Measurements from ENCODE around the gene KLHL21.
"Not testable (repeated sequence)": the region's sequence is repeated elsewhere in the genome, so short reads cannot be mapped to it uniquely, and the experiment has no call there.

Gene KLHL21, protein sequence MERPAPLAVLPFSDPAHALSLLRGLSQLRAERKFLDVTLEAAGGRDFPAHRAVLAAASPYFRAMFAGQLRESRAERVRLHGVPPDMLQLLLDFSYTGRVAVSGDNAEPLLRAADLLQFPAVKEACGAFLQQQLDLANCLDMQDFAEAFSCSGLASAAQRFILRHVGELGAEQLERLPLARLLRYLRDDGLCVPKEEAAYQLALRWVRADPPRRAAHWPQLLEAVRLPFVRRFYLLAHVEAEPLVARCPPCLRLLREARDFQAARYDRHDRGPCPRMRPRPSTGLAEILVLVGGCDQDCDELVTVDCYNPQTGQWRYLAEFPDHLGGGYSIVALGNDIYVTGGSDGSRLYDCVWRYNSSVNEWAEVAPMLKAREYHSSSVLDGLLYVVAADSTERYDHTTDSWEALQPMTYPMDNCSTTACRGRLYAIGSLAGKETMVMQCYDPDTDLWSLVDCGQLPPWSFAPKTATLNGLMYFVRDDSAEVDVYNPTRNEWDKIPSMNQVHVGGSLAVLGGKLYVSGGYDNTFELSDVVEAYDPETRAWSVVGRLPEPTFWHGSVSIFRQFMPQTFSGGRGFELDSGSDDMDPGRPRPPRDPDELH

DNA sequence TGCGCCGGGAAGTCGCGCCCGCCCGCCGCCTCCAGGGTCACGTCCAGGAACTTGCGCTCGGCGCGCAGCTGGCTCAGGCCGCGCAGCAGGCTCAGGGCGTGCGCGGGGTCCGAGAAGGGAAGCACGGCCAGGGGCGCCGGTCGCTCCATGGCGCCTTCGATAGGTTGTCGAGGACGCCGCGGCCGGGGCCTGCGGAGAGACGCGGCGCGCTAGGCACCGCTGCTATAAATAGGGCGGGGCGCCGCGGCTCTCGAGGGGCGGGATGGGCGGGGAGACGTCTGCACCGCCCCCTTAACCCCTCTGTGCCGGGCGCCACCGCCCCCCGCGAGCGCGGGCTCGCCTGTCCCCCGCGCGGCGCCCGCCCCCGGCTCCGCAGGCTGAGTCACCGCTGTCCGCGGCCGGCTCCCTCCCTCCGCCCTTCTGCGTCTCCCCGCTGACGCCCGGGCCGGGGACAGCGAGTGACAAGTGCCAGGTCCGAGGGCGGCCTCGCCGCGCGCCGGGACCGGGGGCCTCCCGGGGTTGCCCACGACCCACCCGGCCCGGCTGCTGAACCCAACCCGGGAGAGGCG, at the start of gene KLHL21:
Gene KLHL21 (minus strand): TSS at position 201 of the 569 bp plus-strand sequence. CDS start 52 bp downstream, at position 149.
- DNase-seq (ENCODE audit: low read depth), result peak; percentile 88

GRCh38 chr1:6651909-6652308, 49.2 kb upstream of the KLHL21 start:
- DNase-seq (ENCODE audit: low read depth), result no peak

GRCh38 chr1:6648556-6648955, 45.9 kb upstream of the KLHL21 start:
- no peak for DNase-seq (ENCODE audit: low read depth)

DNA sequence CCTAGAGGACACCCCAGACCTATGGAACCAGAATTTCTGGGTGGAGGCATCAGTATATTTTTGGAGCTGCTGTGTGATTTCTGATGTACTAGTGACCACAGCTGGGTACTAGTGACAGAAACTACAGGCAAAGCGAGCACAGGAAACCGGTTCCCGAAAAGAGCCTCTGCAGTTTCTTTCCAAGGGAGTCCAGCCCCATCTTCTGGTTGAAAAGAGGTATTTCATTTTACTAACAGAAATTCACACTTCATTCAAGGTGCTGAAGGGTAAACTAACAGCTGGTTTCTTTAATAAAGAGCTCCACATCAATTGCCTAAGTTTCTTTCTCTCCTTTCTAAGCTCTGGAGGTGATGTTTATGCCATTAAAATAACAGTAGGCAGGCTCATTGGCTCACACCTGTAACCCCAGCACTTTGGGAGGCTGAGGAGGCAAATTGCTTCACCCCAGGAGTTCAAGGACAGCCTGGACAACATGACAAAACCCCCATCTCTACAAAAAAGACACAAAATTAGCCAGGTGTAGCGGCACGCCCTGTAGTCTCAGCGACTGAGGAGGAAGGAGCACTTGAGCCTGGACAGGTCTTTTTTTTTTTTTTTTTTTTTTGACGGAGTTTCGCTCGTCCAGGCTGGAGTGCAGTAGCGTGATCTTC, 44.0 kb upstream of the KLHL21 start:
- peak; percentile 56 for DNase-seq (ENCODE audit: low read depth)

DNA sequence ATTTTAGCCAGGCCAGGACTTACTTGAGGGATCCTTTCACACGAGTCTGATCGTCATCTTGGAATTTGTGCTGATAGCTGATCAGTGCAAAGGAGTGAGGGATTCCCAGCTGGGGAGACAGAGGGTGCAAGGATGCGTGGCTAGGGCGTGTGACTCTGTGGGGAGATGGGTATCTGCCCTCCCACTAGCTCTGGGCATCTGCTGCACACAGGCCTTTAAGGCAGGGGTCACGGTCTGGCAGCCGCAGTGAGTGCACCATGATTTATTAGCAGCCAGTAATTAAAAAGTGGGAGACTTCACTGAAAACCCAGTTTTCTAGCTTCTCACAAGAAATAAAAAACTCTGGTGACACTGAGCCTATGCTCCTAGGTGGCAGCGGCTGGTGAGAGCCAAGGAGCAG, 42.3 kb upstream of the KLHL21 start:
- DNase-seq (ENCODE audit: low read depth), result no peak

DNA sequence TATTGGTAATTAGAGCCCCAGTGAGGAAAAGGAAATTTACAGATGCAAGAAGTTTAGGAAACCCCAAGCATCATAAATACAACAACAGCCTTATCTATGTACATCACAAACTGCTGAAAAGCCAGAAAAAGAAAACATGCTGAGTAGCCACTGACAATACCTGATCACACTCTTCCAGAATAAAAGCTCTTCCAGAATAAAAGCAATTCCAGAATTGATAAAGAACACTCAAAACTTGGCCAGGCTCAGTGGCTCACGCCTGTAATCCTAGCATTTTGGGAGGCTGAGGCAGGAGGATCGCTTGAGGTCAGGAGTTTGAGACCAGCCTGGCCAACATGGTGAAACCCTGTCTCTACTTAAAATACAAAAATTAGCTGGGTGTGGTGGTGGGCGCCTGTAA, 38.2 kb upstream of the KLHL21 start:
- DNase-seq (ENCODE audit: low read depth), result not testable (repeated sequence)

GRCh38 chr1:6638226-6638625, 35.6 kb upstream of the KLHL21 start:
- DNase-seq (ENCODE audit: low read depth), result peak; percentile 31

DNA sequence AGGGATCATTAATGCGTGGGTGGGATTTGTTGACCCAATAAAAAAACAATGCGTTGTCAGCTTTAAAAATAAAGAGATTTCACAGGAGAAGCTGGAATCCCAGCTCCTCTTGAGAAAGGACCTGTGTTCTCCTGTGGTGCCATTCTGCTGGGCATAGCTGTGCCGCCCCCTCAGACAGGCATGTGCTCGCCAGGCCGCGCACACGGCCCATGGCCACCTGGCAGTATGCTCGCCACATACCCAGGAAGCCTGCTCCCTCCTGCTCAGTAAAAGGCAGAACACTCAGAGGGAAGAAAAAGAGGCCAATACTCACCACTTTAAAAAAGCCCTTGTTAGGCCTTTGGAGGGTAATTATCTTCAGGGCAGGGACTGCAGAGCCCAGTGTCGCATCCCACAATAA, 35.1 kb upstream of the KLHL21 start:
- DNase-seq (ENCODE audit: low read depth), result no peak

GRCh38 chr1:6636778-6637177, 34.1 kb upstream of the KLHL21 start:
- not testable (repeated sequence) for DNase-seq (ENCODE audit: low read depth)

- DNase-seq (ENCODE audit: low read depth), result no peak
Measured at GRCh38 chr1:6635910-6636760, 33.5 kb upstream of the KLHL21 start.

DNA sequence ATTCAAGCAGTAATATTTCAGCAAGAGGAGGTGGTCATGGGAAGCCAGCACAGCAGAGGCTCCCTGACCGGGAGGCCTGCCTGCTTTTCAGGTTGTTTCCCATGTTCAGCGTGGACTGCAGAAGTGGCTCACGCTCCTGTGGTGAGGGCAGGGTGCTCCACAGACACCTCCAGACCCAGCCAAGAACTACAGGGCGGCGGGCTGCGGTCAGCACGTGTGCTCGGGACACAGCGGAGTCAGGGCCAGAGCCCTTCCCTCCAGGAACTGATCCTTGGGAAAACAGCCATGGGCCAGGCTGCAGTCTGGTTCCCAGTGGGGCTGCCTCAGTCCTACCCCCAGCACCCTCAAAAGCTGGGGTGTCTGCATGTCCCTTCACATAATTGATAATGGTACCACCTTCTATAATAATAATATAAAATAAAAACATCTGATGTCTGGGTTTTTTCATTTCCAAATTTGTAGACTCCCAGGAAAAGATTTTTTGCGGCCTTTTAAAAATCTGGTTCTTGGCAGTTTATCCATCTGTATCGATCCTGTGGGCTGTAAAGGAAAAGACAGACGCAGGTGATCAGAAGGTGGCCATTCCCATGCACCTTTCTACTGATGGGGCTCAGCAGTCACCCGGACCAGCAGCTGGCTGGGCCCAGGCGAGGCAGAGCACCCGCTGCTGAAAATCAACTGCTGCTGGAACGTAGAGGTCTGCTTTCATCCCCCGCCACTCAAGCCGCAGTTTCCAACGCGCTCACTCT, 32.7 kb upstream of the KLHL21 start:
- no peak for DNase-seq (ENCODE audit: low read depth)

- peak; percentile 39 for DNase-seq (ENCODE audit: low read depth)
Measured at GRCh38 chr1:6634371-6635052, 31.8 kb upstream of the KLHL21 start.

DNA sequence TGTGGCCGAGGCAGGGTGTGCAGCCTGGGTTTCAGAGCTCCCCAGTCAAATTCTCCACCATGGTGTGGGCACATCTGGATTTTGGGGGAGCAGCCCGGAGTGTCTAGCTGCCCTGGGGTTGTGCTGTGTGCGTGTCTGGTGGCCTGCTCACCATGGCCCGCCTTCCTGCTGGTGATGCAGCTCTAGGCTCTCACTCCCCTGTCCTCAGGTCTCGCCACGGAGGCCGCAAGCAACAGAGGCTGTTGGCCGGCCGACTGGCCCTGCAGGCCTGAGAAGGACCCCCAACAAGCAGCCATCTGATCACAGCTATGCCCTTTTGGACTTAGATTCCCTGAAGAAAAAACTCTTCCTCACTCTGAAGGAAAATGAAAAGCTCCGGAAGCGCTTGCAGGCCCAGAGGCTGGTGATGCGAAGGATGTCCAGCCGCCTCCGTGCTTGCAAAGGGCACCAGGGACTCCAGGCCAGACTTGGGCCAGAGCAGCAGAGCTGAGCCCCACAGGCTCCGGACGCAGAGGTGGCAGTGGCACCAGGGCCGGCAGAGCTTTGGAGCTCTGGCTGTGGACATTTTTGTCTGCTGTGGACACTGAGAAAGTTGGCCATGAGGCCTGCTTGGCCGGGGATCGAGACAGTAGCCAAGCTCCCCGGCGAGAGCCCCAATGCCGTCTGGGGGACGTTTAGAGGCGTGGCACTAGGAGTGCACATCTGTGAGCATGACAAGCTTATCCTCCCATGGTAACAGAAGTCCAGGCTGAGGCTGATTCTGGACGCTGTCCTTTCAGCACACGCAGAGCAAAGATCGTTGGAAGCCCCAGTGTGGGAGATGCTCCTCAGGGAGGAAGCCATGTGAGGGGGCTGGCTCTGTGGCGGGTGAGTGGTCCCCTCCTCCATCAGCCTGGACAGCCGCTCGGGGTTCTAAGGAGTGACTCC, 30.2 kb upstream of the KLHL21 start:
- no peak for DNase-seq (ENCODE audit: low read depth)

DNA sequence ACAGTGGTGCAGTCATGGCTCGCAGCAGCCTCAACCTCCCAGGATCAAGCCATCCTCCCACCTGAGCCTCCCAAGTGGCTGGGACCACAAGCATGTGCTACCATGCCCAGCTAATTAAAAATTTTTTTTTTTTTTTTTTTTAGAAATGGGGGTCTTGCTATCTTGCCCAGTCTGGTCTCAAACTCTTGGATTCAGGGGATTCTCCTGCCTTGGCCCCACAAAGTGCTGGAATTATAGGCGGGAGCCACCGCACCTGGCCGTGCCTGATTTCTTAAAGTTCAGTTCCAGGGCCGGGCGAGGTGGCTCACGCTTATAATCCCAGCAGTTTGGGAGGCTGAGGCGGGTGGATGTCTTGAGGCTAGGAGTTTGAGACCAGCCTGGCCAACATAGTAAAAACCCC, 28.4 kb upstream of the KLHL21 start:
- no peak for DNase-seq (ENCODE audit: low read depth)

DNA sequence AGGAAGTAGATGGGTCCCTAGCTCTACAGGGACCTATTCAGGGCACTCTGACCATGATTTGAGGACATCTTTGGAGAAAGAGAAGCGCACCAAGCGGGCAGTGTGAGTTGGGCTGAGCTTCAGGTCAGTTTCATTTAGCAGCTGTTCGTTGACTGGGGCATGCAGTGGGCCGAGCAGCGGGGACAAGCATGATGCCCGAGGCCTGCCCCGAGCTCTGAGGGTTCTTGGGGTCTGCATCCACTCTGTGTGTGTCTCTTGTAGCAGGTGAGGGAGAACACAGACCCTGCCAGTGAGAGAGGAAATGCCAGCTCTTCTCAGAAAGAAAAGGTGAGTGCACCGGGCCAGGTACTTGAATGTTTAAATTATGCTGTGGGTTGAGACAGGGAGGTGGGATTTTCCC, 27.4 kb upstream of the KLHL21 start:
- DNase-seq (ENCODE audit: low read depth), result no peak

- DNase-seq (ENCODE audit: low read depth), result no peak
Measured at GRCh38 chr1:6628971-6629479, 26.4 kb upstream of the KLHL21 start.

GRCh38 chr1:6627841-6628545, 25.3 kb upstream of the KLHL21 start:
- no peak for DNase-seq (ENCODE audit: low read depth)

DNA sequence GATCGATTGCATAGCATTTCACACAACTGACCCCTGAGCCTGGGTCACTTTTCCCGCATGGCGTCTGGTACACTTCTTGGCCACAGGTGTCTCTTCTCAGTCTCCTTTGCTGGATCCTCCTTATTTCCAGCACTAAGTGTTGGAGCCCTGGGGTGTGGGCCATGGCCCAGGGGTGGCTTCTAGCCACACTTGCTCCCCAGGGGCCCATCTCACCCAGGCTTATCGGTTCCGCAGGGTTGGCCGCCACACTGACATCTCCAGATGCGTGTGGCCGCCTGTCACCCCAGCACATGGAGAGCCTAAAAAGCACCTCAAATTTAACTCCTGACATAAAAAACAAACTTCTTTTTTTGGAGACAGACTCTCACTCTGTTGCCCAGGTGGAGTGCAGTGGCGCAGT, 24.4 kb upstream of the KLHL21 start:
- no peak for DNase-seq (ENCODE audit: low read depth)

Data from iris pigment epithelial cell (primary cell).